OCI-LY7 (cell line): Measurements from ENCODE around the gene SLX4IP. TPM values are rescaled to one million over a fixed set of nuclear protein-coding genes. Genes with fewer than 3 reads are reported as not detected.

Experiments used
- BruUV-seq: library from RNA; stranded (reverse); fragments of 400-500 nt; replicated peaks from 2 replicates; lab custom pipeline; 2021; lab: Mats Ljungman, UMichigan
- CTCF ChIA-PET: fragments of 300-600 bp; sonication (Branson Sonifier 250); formaldehyde crosslinking; loops from one replicate; lab custom pipeline; 2022; ENCODE audit warnings: antibody characterized with exemption; ENCODE audit not compliant: unreplicated experiment; lab: Charles Lee
- POLR2A ChIA-PET: fragments of 300-600 bp; sonication (Branson Sonifier 250); formaldehyde crosslinking; loops from one replicate; lab custom pipeline; 2022; ENCODE audit warnings: antibody characterized with exemption; lab: Charles Lee
- DNase-seq: peaks from one replicate; pipeline ENCODE4 v3.0.0-alpha.2; 2015; ENCODE audit warnings: low spot score
- H2AFZ ChIP-seq: fragments of 200-600 bp; sonication (generic), shearing (Covaris generic); 2 replicates; pipeline ENCODE4 v1.6.1; 2014; ENCODE audit warnings: mild to moderate bottlenecking, antibody characterized with exemption, low read length, moderate library complexity
- H3K27ac ChIP-seq: fragments of 200-600 bp; sonication (generic); 2 replicates; pipeline ENCODE4 v1.5.1; 2014; ENCODE audit warnings: mixed run types, low read depth, mild to moderate bottlenecking, moderate library complexity, low read length, inconsistent platforms; ENCODE audit not compliant: poor library complexity, severe bottlenecking
- H3K36me3 ChIP-seq: fragments of 200-600 bp; sonication (generic); 2 replicates; pipeline ENCODE4 v1.6.1; 2014; ENCODE audit warnings: mild to moderate bottlenecking, antibody characterized with exemption, low read length, moderate library complexity, mixed read lengths; ENCODE audit not compliant: insufficient read depth
- H3K4me1 ChIP-seq: fragments of 200-600 bp; sonication (generic); 2 replicates; pipeline ENCODE4 v1.5.1; 2014; ENCODE audit warnings: mild to moderate bottlenecking, low read length; ENCODE audit not compliant: insufficient read depth, poor library complexity, severe bottlenecking
- H3K4me2 ChIP-seq: fragments of 200-600 bp; sonication (generic); 2 replicates; pipeline ENCODE4 v1.6.1; 2014; ENCODE audit warnings: mild to moderate bottlenecking, low read length
- H3K4me3 ChIP-seq: fragments of 200-600 bp; sonication (generic); 2 replicates; pipeline ENCODE4 v1.5.1; 2014; ENCODE audit warnings: mild to moderate bottlenecking, low read depth, low read length; ENCODE audit not compliant: poor library complexity, severe bottlenecking
- H3K79me2 ChIP-seq: fragments of 200-600 bp; sonication (generic); 2 replicates; pipeline ENCODE4 v1.6.1; 2016; ENCODE audit warnings: low read depth, mild to moderate bottlenecking, low read length, moderate library complexity, mixed read lengths; ENCODE audit not compliant: insufficient read depth
- H3K9me2 ChIP-seq: fragments of 200-600 bp; sonication (generic); 2 replicates; pipeline ENCODE4 v1.6.1; 2016; ENCODE audit warnings: mild to moderate bottlenecking, low read length, mixed read lengths; ENCODE audit not compliant: insufficient read depth
- H3K9me3 ChIP-seq: fragments of 200-600 bp; sonication (generic); 2 replicates; pipeline ENCODE4 v1.6.1; 2014; ENCODE audit warnings: mild to moderate bottlenecking, mixed run types, low read length, mixed read lengths
- H4K20me1 ChIP-seq: fragments of 200-600 bp; sonication (generic); 2 replicates; pipeline ENCODE4 v1.6.1; 2014; ENCODE audit warnings: mild to moderate bottlenecking, antibody characterized with exemption, low read length, moderate library complexity, mixed read lengths; ENCODE audit not compliant: insufficient read depth
- CTCF ChIP-seq: fragments of 200-600 bp; sonication (generic); conservative IDR thresholded peaks from 2 replicates; pipeline ENCODE4 v1.5.1; 2014; ENCODE audit warnings: mild to moderate bottlenecking, antibody characterized with exemption, low read length, moderate library complexity, mixed read lengths
- EZH2phosphoT487 ChIP-seq: fragments of 200-600 bp; sonication (generic); IDR thresholded peaks from 2 replicates; pipeline ENCODE4 v1.6.1; 2018; ENCODE audit warnings: low read depth, borderline replicate concordance, mild to moderate bottlenecking, mixed run types, antibody characterized with exemption, low read length, moderate library complexity, mixed read lengths
- intact Hi-C: fragments of 100-400 bp; cut with micrococcal nuclease; formaldehyde crosslinking; loops from one replicate; pipeline ENCODE4 v1.10.0; 2022; ENCODE audit not compliant: unreplicated experiment
- total RNA-seq, 2 experiments: library from RNA; depleted of rRNA in 1 of 2; stranded (reverse); fragments of >200 nt in 1 of 2; shearing (Covaris generic) in 1 of 2; gene quantifications; 2 replicates each; pipeline ENCODE4 v1.2.3, GENCODE V29; 2014 to 2022

SLX4IP gene
- total RNA-seq, 2 experiments from 2014 or later, result 4.1 to 9.2 TPM

- ChIA-PET POLR2A (interaction anchor here (0.6 to 1.1 kb wide), 2 partner anchors 65 to 132 kb away, joined by 3 read pairs; no protein-coding TSS in a partner anchor), CTCF (no interaction called here)
- DNase-seq, result peak; percentile 28
- H3K9me3 ChIP-seq, result no peaks in the 10 kb centered on the region
- no peaks in the 10 kb centered on the region for H3K79me2 ChIP-seq
- no TSS peak for BruUV-seq
- no peaks in the 10 kb centered on the region for H3K9me2 ChIP-seq
- H3K4me1 ChIP-seq, result peaks cover 40% of the 10 kb centered on the region
- H3K27ac ChIP-seq, result no peak overlapping the region
- H2AFZ ChIP-seq, result peak overlapping the region; percentile 28; the same call in 1 of the 2 replicates
- H3K4me3 ChIP-seq, result peak overlapping the region; percentile 31
- intact Hi-C loops, result loop anchor here (5.0 to 10.0 kb wide), 4 partner anchors 119 to 1057 kb away; partner anchors contain the start of gene ANKEF1
- peak; percentile 47 for TF ChIP-seq CTCF
- TF ChIP-seq EZH2phosphoT487, result no peak
- no peaks in the 10 kb centered on the region for H3K36me3 ChIP-seq
- H3K4me2 ChIP-seq, result peak overlapping the region; percentile 83
- 0 out of 2 replicates have a peak, but pooled peaks cover 3% of the 10 kb centered on the region for H4K20me1 ChIP-seq
Observed at GRCh38 chr20:10671221-10671918, 236.3 kb downstream of the SLX4IP start.

- Histone ChIP-seq H3K9me3 (no peaks in the 10 kb centered on the region), H4K20me1 (0 out of 2 replicates have a peak, but pooled peaks cover 3% of the 10 kb centered on the region), H3K79me2 (no peaks in the 10 kb centered on the region), H3K36me3 (no peaks in the 10 kb centered on the region), H3K9me2 (no peaks in the 10 kb centered on the region), H3K27ac (no peak overlapping the region), H3K4me3 (peak overlapping the region; percentile 67), H2AFZ (peak overlapping the region; percentile 81; the same call in 1 of the 2 replicates), H3K4me2 (peak overlapping the region; percentile 83), H3K4me1 (peaks cover 40% of the 10 kb centered on the region)
- intact Hi-C loops, result loop anchor here (5.0 to 10.0 kb wide), 4 partner anchors 120 to 1057 kb away; partner anchors contain the start of gene ANKEF1
- ChIA-PET POLR2A (interaction anchor here (0.7 kb wide), 1 partner anchor 41 kb away, joined by 4 read pairs; no protein-coding TSS in a partner anchor), CTCF (no interaction called here)
- BruUV-seq, result no TSS peak
- no peak for TF ChIP-seq CTCF
- TF ChIP-seq EZH2phosphoT487, result no peak
- no peak for DNase-seq
Observed at GRCh38 chr20:10671919-10672623, 237.0 kb downstream of the SLX4IP start.
